GM21576 (cell line): ENCODE data around the gene VPS41.

Experiments used
- ATAC-seq: cut with Tn5 transposase; IDR thresholded peaks from one replicate; pipeline ENCODE4 v1.9.1; 2021; ENCODE audit warnings: mild to moderate bottlenecking, moderate library complexity; ENCODE audit not compliant: unreplicated experiment

The VPS41 gene

GRCh38 chr7:38820571-38820970 is 88.4 kb downstream of the VPS41 start:
- no peak for ATAC-seq

- ATAC-seq: no peak
Observed at GRCh38 chr7:38819463-38819862, 89.5 kb downstream of the VPS41 start.

GRCh38 chr7:38817526-38817925 is 91.5 kb downstream of the VPS41 start:
- ATAC-seq: no peak

- ATAC-seq: no peak
Observed at GRCh38 chr7:38813768-38814167, 95.2 kb downstream of the VPS41 start.

- ATAC-seq: no peak
Observed at GRCh38 chr7:38806912-38807311, 102.1 kb downstream of the VPS41 start.

- ATAC-seq: no peak
Observed at GRCh38 chr7:38801786-38802185, 107.2 kb downstream of the VPS41 start.

- no peak for ATAC-seq
Observed at GRCh38 chr7:38798552-38799267, 110.3 kb downstream of the VPS41 start.

- no peak for ATAC-seq
Observed at GRCh38 chr7:38796626-38797501, 112.1 kb downstream of the VPS41 start.

GRCh38 chr7:38795593-38795992 is 113.4 kb downstream of the VPS41 start:
- no peak for ATAC-seq

- no peak for ATAC-seq
Observed at GRCh38 chr7:38781991-38782390, 127.0 kb downstream of the VPS41 start.

- no peak for ATAC-seq
Observed at GRCh38 chr7:38777609-38778008, 131.4 kb downstream of the VPS41 start.

- ATAC-seq: no peak
Observed at GRCh38 chr7:38775506-38776175, 133.3 kb downstream of the VPS41 start.

- ATAC-seq: no peak
Observed at GRCh38 chr7:38773430-38773829, 135.6 kb downstream of the VPS41 start.

- no peak for ATAC-seq
Observed at GRCh38 chr7:38760226-38760625, 148.8 kb downstream of the VPS41 start.

GRCh38 chr7:38759028-38759427 is 150.0 kb downstream of the VPS41 start:
- no peak for ATAC-seq

GRCh38 chr7:38757931-38758330 is 151.1 kb downstream of the VPS41 start:
- ATAC-seq: no peak

GRCh38 chr7:38756521-38756920 is 152.5 kb downstream of the VPS41 start:
- ATAC-seq: no peak

GRCh38 chr7:38753347-38753746 is 155.6 kb downstream of the VPS41 start:
- ATAC-seq: no peak

- ATAC-seq: no peak
Observed at GRCh38 chr7:38751416-38751815, 157.6 kb downstream of the VPS41 start.

- ATAC-seq: no peak
Observed at GRCh38 chr7:38748056-38748610, 160.9 kb downstream of the VPS41 start.

GRCh38 chr7:38746438-38746837 is 162.6 kb downstream of the VPS41 start:
- no peak for ATAC-seq
